ENCODE data around the gene TOR4A. TPM values are rescaled to one million over a fixed set of nuclear protein-coding genes. Genes with fewer than 3 reads are reported as not detected.

TOR4A gene
- total and polyA plus RNA-seq, 2 donors from 2014 or later = 4.9 to 23.8 TPM

DNA sequence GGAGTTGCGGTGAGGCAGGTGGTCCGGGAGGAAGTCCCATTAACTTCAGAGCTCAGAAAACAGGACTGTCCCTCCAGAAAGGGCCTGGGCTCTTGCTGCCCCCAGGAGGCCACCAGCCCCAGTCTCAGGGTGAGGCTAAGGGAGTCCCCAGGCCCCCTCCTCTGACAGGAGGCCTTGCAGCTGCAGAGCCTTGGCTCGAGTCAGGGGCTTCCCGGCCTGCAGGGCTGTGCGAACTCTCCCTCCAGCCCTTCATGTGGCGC is 29.7 kb upstream of the TOR4A start:
- intact Hi-C loops (cut with DNase I) = no loop called here
- FAIRE-seq (no peak), DNase-seq (no peak)
- no peaks in the 10 kb centered on the region for H3K9me3 ChIP-seq (ENCODE audit: control insufficient read depth in 2 of 3, insufficient read depth in 1 of 3, low read length in 3 of 3)
- no peak overlapping the region for H3K27ac ChIP-seq (ENCODE audit: low read depth in 2 of 2, low read length in 2 of 2)
- no peaks in the 10 kb centered on the region for H3K27me3 ChIP-seq (ENCODE audit: control insufficient read depth, insufficient read depth, low read length)
- peaks cover 0 to 6% (median 0%) of the 10 kb centered on the region in 3 donors for H3K4me1 ChIP-seq (ENCODE audit: control insufficient read depth in 2 of 3, insufficient read depth in 2 of 3, low read depth in 1 of 3, low read length in 3 of 3)
- no peak overlapping the region for H3K4me3 ChIP-seq (ENCODE audit: low read length in 3 of 3)
- no peak overlapping the region for H3K9ac ChIP-seq (ENCODE audit: low read length in 3 of 3)
- TF ChIP-seq, protein P1, sequence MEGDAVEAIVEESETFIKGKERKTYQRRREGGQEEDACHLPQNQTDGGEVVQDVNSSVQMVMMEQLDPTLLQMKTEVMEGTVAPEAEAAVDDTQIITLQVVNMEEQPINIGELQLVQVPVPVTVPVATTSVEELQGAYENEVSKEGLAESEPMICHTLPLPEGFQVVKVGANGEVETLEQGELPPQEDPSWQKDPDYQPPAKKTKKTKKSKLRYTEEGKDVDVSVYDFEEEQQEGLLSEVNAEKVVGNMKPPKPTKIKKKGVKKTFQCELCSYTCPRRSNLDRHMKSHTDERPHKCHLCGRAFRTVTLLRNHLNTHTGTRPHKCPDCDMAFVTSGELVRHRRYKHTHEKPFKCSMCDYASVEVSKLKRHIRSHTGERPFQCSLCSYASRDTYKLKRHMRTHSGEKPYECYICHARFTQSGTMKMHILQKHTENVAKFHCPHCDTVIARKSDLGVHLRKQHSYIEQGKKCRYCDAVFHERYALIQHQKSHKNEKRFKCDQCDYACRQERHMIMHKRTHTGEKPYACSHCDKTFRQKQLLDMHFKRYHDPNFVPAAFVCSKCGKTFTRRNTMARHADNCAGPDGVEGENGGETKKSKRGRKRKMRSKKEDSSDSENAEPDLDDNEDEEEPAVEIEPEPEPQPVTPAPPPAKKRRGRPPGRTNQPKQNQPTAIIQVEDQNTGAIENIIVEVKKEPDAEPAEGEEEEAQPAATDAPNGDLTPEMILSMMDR (IDR thresholded peaks at IDR 0.05; ENCODE audit: borderline replicate concordance, extremely low read depth, insufficient read depth) = no peak
- H3K36me3 ChIP-seq (ENCODE audit: control insufficient read depth in 2 of 3, insufficient read depth in 3 of 3, low read length in 3 of 3) = peaks cover under 1 to 8% (median 2%) of the 10 kb centered on the region in 3 donors

DNA sequence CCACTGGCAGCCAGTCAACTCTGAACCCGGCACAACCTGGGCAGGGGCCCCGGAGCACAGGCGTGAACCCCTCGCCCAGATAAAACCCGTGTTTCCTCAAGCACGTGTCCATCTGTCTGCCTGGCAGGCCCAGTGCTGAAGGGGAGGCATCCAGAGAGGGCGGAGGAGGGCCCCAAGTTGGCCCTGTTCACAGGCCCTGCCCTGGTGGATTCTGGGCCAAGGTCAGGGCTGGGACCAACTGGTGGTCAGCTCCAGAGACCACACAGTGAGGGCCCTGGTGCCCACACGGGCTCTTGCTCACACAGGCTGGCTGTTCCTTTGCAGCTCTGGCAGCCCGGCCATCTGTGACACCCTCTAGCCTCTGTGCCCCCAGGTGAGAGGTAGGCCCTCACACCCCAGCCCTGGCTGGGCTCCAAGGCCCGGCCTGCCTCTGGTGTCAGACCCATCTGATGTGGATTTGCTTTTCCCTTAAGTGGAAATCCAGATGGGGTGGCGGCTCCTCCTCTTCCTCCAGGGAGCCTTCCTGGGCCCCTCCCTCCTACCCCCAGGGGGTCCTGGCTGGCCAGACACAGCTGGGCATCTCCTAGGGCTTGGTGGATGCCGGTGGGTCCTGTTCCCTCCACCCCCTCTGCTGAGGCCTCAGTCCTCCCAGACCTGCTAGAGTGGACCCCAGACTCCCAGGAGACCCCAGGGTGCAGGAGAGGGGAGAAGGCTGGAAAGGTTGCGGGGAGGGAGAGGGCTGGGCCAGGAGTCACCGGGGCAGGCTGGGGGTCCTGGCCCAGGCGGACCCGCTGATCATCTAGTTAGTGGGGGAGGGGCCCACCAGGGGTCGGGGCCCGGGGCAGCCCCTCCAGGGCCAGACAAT is 27.0 kb upstream of the TOR4A start:
- Histone ChIP-seq H3K27ac (ENCODE audit: low read depth in 2 of 2, low read length in 2 of 2) (no peak overlapping the region), H3K9ac (ENCODE audit: low read length in 3 of 3) (no peak overlapping the region), H3K4me3 (ENCODE audit: low read length in 3 of 3) (no peak overlapping the region), H3K9me3 (ENCODE audit: control insufficient read depth in 2 of 3, insufficient read depth in 1 of 3, low read length in 3 of 3) (no peaks in the 10 kb centered on the region), H3K27me3 (ENCODE audit: control insufficient read depth, insufficient read depth, low read length) (no peaks in the 10 kb centered on the region), H3K4me1 (ENCODE audit: control insufficient read depth in 2 of 3, insufficient read depth in 2 of 3, low read depth in 1 of 3, low read length in 3 of 3) (peaks cover 0 to 8% (median 6%) of the 10 kb centered on the region in 3 donors), H3K36me3 (ENCODE audit: control insufficient read depth in 2 of 3, insufficient read depth in 3 of 3, low read length in 3 of 3) (no peaks in the 10 kb centered on the region)
- TF ChIP-seq, protein P1 (IDR thresholded peaks at IDR 0.05; ENCODE audit: borderline replicate concordance, extremely low read depth, insufficient read depth) = no peak
- FAIRE-seq (no peak), DNase-seq (no peak)
- intact Hi-C loops (cut with DNase I) = no loop called here

DNA sequence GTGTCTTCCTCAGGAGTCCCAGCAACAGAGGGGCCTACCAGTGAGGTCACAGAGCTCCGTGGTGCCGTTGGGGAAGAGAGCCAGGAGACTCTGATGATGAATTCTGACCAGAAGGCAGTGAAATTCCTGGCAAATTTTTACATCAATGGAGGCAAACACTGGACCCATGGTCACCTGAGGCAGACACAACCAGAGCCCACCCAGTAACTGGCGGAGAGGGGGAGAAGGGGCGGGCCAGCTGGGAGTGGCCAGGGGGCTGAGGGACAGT is 26.4 kb upstream of the TOR4A start, which contains the start of gene STPG3:
Gene STPG3 (plus strand): TSS at position 93 of the 268 bp plus-strand sequence. CDS start 1 bp downstream, at position 94.
- H3K27me3 ChIP-seq (ENCODE audit: control insufficient read depth, insufficient read depth, low read length) = no peaks in the 10 kb centered on the region
- no peak within 1 kb of the TSS for H3K9ac ChIP-seq (ENCODE audit: low read length in 3 of 3)
- H3K27ac ChIP-seq (ENCODE audit: low read depth in 2 of 2, low read length in 2 of 2) = no peak within 1 kb of the TSS
- FAIRE-seq (no peak), DNase-seq (no peak)
- TF ChIP-seq, protein P1 (IDR thresholded peaks at IDR 0.05; ENCODE audit: borderline replicate concordance, extremely low read depth, insufficient read depth) = no peak
- intact Hi-C loops (cut with DNase I) = no loop called here
- H3K9me3 ChIP-seq (ENCODE audit: control insufficient read depth in 2 of 3, insufficient read depth in 1 of 3, low read length in 3 of 3) = no peaks in the 10 kb centered on the region
- H3K4me1 ChIP-seq (ENCODE audit: control insufficient read depth in 2 of 3, insufficient read depth in 2 of 3, low read depth in 1 of 3, low read length in 3 of 3) = peaks cover 0 to 14% (median 8%) of the 10 kb centered on the region in 3 donors
- H3K36me3 ChIP-seq (ENCODE audit: control insufficient read depth in 2 of 3, insufficient read depth in 3 of 3, low read length in 3 of 3) = no peaks in the 10 kb centered on the region
- no peak within 1 kb of the TSS for H3K4me3 ChIP-seq (ENCODE audit: low read length in 3 of 3)
